Measurements from ENCODE around the gene HAPLN1.

DNA sequence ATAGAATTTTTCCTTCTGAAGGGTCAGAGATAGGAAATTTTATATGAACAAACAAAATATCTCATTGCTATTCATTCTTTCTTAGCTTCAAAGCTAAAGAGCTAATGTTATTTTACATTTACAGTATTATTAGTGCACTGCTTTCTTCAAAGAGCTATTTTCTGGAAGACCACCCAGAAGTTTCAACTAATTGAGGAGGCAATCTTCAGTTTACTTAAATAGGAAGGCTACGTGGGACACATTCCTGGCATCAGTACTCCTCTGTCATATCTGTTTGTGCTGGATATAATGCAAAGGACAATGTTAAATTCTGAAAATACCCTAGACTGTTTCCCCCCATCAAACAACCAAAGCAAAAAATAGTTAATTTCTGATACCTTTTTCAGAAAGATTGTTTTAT, 30.8 kb downstream of the HAPLN1 start:
- TF ChIP-seq POLR2A (IDR thresholded peaks at IDR 0.05) (no peak), POLR2AphosphoS5 (IDR thresholded peaks at IDR 0.05) (no peak)
- TF ChIP-seq, protein P1, sequence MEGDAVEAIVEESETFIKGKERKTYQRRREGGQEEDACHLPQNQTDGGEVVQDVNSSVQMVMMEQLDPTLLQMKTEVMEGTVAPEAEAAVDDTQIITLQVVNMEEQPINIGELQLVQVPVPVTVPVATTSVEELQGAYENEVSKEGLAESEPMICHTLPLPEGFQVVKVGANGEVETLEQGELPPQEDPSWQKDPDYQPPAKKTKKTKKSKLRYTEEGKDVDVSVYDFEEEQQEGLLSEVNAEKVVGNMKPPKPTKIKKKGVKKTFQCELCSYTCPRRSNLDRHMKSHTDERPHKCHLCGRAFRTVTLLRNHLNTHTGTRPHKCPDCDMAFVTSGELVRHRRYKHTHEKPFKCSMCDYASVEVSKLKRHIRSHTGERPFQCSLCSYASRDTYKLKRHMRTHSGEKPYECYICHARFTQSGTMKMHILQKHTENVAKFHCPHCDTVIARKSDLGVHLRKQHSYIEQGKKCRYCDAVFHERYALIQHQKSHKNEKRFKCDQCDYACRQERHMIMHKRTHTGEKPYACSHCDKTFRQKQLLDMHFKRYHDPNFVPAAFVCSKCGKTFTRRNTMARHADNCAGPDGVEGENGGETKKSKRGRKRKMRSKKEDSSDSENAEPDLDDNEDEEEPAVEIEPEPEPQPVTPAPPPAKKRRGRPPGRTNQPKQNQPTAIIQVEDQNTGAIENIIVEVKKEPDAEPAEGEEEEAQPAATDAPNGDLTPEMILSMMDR (IDR thresholded peaks at IDR 0.05): no peak

All from prostate gland (tissue), 2 donors.